GM12878 (cell line): ENCODE data around the gene ZNF133. TPM values are rescaled to one million over a fixed set of nuclear protein-coding genes. Genes with fewer than 3 reads are reported as not detected.

ENCODE experiments used
- ATF7 ChIP-seq: fragments of 450-650 bp; IDR thresholded peaks from 2 replicates; pipeline ENCODE4 v1.6.1; 2016; ENCODE audit warnings: low read depth, mild to moderate bottlenecking
- CEBPB ChIP-seq, 2 experiments: fragments of 150-350 bp in 1 of 2; IDR thresholded peaks; 2 replicates each; pipeline ENCODE4 v1.6.1; 2012 to 2014; ENCODE audit warnings: low read depth in 2 of 2, low read length in 2 of 2, borderline replicate concordance in 1 of 2, inconsistent platforms in 1 of 2
- CHD1 ChIP-seq: IDR thresholded peaks from 2 replicates; pipeline ENCODE4 v1.6.1; 2012; ENCODE audit warnings: low read depth, low read length, improper control_type of control experiment
- EGR1 ChIP-seq, 2 experiments: IDR thresholded peaks; 1 replicate in 1 of 2; 2 replicates in 1 of 2; pipeline ENCODE4 v1.6.1; 2011 to 2012; ENCODE audit warnings: low read depth in 2 of 2, low read length in 2 of 2, borderline replicate concordance in 1 of 2, mild to moderate bottlenecking in 1 of 2, moderate library complexity in 1 of 2
- IKZF1 ChIP-seq: fragments of 450-650 bp; conservative IDR thresholded peaks from 2 replicates; pipeline ENCODE4 v1.6.1; 2017; ENCODE audit warnings: antibody characterized with exemption, mild to moderate bottlenecking
- JUND ChIP-seq: IDR thresholded peaks from 2 replicates; pipeline ENCODE4 v1.6.1; 2012; ENCODE audit warnings: low read depth, mild to moderate bottlenecking, low read length, improper control_type of control experiment, moderate library complexity
- MYB ChIP-seq: fragments of 150-350 bp; IDR thresholded peaks from 2 replicates; pipeline ENCODE4 v1.6.1; 2014; ENCODE audit warnings: mild to moderate bottlenecking, low read depth, low read length, borderline replicate concordance
- NBN ChIP-seq: fragments of 450-650 bp; IDR thresholded peaks from 2 replicates; pipeline ENCODE4 v1.6.1; 2016
- NR2C1 ChIP-seq: fragments of 450-650 bp; IDR thresholded peaks from 2 replicates; pipeline ENCODE4 v1.6.1; 2017; ENCODE audit warnings: antibody characterized with exemption, mild to moderate bottlenecking, moderate library complexity
- POU2F2 ChIP-seq: IDR thresholded peaks from 3 replicates; pipeline ENCODE4 v1.6.1; 2011; ENCODE audit warnings: low read depth, mild to moderate bottlenecking, low read length, borderline replicate concordance
- RELB ChIP-seq: fragments of 450-650 bp; IDR thresholded peaks from 2 replicates; pipeline ENCODE4 v1.6.1; 2017; ENCODE audit warnings: low read depth, mild to moderate bottlenecking, moderate library complexity
- SIN3A ChIP-seq: IDR thresholded peaks from 2 replicates; pipeline ENCODE4 v1.6.1; 2012; ENCODE audit warnings: low read depth, low read length, improper control_type of control experiment
- TCF12 ChIP-seq: IDR thresholded peaks from 2 replicates; pipeline ENCODE4 v1.6.1; 2011; ENCODE audit warnings: low read depth, mild to moderate bottlenecking, low read length
- TCF7 ChIP-seq: IDR thresholded peaks from 2 replicates; pipeline ENCODE4 v1.6.1; 2014; ENCODE audit warnings: antibody characterized with exemption, borderline replicate concordance
- ZBTB40 ChIP-seq: fragments of 450-650 bp; IDR thresholded peaks from 2 replicates; pipeline ENCODE4 v1.6.1; 2016; ENCODE audit warnings: mild to moderate bottlenecking, moderate library complexity, borderline replicate concordance
- ZNF687 ChIP-seq: fragments of 450-650 bp; IDR thresholded peaks from 2 replicates; pipeline ENCODE4 v1.6.1; 2017; ENCODE audit warnings: mild to moderate bottlenecking, moderate library complexity
- polyA plus RNA-seq, 11 experiments: library from polyadenylated mRNA; depleted of rRNA in 4 of 11; unstranded in 6 of 11; stranded (reverse) in 5 of 11; fragments of >200 nt; fragmentation: Nextera tagmentation in 4 of 11; fragmentation: Illumina TruSeq in 1 of 11; extraction: Ambion mirVana in 4 of 11; extraction: Trizol in 1 of 11; gene quantifications; 1 replicate in 1 of 11; 2 replicates in 10 of 11; pipeline versions ENCODE4 v1.2.1 to v1.2.3, GENCODE V29; 2011 to 2016; ENCODE audit warnings: inconsistent platforms in 2 of 11, missing spikeins in 2 of 11, low read depth in 1 of 11
- total RNA-seq, 4 experiments: library from RNA; depleted of rRNA in 3 of 4; stranded (reverse); fragments of >200 nt in 3 of 4; fragmentation: Illumina TruSeq in 1 of 4; extraction: Trizol in 1 of 4; gene quantifications; 2 replicates each; pipeline versions ENCODE4 v1.2.1 to v1.2.3, GENCODE V29; 2013 to 2021

ZNF133 gene
- total and polyA plus RNA-seq, 10 of the 15 experiments (the other 5 are each of a cell fraction or from before 2014, with no cell fraction given) = 2.0 to 9.3 (median 7.3) TPM

DNA sequence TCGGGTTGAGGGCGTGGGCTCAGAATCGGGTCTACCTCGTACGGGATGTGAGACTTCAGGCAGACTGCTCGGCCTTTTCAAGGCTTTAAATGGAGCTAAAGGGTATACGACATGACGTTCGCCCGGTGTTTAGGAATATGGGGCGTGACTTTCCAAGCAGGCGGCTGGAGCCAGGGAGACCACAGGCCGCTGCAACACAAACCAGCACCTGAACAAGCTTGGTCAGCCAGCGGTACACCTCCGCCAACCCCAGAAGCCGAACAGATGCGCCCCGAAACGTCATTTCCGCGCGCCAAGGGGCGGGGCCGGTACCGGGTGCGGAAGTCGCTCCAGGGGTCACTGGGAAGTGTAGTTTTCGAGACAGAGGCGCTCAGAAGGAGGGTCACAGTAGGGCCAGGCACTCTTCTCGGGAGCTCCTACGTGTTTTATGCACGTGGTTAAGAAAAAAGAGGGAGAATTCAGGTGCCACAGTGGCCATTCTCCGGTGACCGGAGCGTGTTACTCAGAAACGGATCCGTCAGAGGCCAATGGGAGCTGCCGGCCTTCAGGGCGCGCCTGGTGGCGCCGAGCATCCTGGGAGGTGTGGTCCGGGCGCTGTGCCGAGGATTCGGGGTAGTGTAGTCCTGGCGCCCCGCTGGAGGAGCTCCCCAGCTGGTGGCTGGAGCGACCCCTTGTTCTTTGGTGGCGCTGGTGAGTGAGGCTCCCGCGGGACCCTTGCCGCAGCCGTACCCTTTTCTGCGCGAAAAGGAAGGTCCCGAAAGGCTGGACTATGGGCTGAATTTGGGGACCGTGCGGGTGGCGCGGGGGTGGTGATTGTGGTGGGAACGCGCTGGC is at the start of gene ZNF133 (continued):
- peak; percentile 99 for TF ChIP-seq ZBTB40
- peak; percentile 46; the same call in 1 of the 2 replicates for TF ChIP-seq ZNF687
- TF ChIP-seq SIN3A = peak; percentile 54; the same call in 1 of the 2 replicates
- TF ChIP-seq NBN = peak; percentile 92; the same call in 1 of the 2 replicates
- TF ChIP-seq ATF7 = no peak
- peak; percentile 67 for TF ChIP-seq RELB
- TF ChIP-seq JUND = no peak
- no peak for TF ChIP-seq MYB
- peak; percentile 76 for TF ChIP-seq NR2C1
- peak; percentile 100 for TF ChIP-seq IKZF1
- no peak for TF ChIP-seq CHD1
- no peak for TF ChIP-seq TCF7
- TF ChIP-seq CEBPB (IDR thresholded peaks at IDR 0.05; ENCODE audit: borderline replicate concordance in 1 of 2, low read depth in 2 of 2, low read length in 2 of 2) = no peak
- TF ChIP-seq TCF12 = peak; percentile 40; the same call in 1 of the 2 replicates
- TF ChIP-seq EGR1 (IDR thresholded peaks at IDR 0.05; ENCODE audit: borderline replicate concordance in 1 of 2, low read depth in 2 of 2, low read length in 2 of 2) = peak in 1 of 2 experiments; percentile 65; a peak in 1 of 3 replicates
- no peak; the same call in 2 of the 3 replicates for TF ChIP-seq POU2F2
